Upper lobe of left lung (tissue), 4 donors: ENCODE measurements around the gene MEIOB.

Experiments
- CTCF ChIP-seq, 6 experiments: fragments of 450-650 bp in 4 of 6; fragments of 200-600 bp in 2 of 6; sonication (generic) in 2 of 6; IDR thresholded peaks; one replicate each; pipeline ENCODE4 v1.5.1; 2016 to 2019; ENCODE audit warnings: antibody characterized with exemption in 6 of 6
- POLR2AphosphoS5 ChIP-seq, 2 donors: sonication (generic); formaldehyde crosslinking; IDR thresholded peaks; one replicate each; pipeline ENCODE4 v1.5.1; 2017; ENCODE audit warnings: antibody characterized with exemption in 2 of 2

GRCh38 chr16:1819611-1820010 is 52.4 kb downstream of the MEIOB start:
- no peak for TF ChIP-seq CTCF (IDR thresholded peaks at IDR 0.05)
- no peak for TF ChIP-seq POLR2AphosphoS5 (IDR thresholded peaks at IDR 0.05)
